HG03469 (cell line): Measurements from ENCODE around the gene CA11.
"Not testable (repeated sequence)": the region's sequence is repeated elsewhere in the genome, so short reads cannot be mapped to it uniquely, and the experiment has no call there.

Source experiments
- ATAC-seq: cut with Tn5 transposase; IDR thresholded peaks from one replicate; pipeline ENCODE4 v1.9.1; 2021; ENCODE audit warnings: mild to moderate bottlenecking, moderate library complexity, moderate number of reproducible peaks; ENCODE audit not compliant: unreplicated experiment

The CA11 gene

DNA sequence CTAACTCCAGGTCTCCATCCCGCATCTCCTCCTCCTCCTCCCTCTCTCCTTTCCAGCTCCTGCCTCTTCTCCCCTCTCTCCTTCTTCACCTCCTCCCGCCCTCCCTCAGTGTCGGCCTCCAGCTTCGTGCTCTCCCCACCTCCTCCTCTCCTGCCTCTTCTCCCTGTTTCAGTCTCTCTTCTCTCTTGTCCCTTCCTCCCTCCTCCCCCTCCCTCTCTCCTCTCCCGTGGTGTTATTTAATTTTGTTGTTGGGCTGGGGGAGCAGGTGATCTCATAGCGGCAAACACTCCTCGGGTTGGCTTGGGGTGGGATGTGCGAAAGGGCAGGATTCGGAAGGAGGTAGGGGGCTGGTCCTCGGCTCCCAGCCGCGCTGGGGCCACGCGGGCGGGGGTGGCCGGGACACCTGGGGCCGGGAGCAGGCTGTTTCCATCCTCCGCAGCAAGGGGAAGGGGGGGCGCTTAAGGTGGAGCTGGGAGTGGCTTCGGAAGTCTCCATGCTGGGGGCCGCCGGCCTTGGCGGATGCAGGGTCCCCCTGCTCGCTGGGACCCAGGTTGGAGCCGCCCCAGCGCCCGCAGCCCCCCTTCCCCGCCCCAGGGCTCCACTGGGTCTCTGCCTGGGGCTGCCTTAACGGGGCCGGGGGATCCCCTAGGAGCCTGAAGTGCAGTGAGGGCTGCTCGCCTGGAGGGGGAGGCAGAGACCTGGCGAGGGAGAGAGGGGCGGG is at the start of gene CA11:
CA11 (minus strand) TSS at position 187 of the 721 bp plus-strand sequence. CDS start 555 bp downstream, outside the sequence.
- no peak for ATAC-seq

DNA sequence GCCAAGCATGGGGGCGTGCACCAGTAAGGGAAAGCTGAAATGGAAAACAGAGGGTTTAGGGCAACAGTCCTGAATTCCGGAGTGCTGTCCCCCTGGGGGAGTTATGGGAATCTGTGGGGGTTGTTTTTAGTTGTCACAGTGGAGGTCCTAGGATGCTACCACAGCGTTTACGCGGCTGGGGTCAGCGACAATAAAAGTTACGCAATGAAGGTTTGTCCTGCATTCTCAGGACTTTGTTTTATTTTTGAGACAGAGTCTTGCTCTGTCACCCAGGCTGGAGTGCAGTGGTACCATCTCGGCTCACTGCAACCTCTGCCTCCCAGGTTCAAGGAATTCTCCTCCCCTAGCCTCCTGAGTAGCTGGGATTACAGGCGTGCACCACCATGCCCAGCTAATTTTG is 47.6 kb upstream of the CA11 start:
- ATAC-seq = not testable (repeated sequence)

DNA sequence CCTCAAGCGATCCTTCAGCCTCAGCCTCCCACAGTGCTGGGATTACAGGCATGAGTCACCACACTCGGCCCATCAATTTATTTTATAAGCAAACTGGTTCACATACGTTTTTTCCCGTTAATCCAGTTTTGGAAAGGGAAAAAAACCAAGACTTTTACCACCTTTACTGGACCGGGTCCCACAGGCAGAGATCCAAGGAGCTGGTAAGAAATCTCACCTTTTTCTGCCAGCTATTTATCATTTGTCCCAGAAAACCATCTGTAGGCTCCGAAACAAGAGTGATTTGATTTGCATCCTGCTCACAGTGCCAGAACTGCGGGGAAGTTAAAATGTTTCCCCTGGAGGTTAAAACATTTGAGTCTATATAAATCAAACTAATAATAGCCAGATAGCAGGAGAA is 43.5 kb upstream of the CA11 start:
- no peak for ATAC-seq

DNA sequence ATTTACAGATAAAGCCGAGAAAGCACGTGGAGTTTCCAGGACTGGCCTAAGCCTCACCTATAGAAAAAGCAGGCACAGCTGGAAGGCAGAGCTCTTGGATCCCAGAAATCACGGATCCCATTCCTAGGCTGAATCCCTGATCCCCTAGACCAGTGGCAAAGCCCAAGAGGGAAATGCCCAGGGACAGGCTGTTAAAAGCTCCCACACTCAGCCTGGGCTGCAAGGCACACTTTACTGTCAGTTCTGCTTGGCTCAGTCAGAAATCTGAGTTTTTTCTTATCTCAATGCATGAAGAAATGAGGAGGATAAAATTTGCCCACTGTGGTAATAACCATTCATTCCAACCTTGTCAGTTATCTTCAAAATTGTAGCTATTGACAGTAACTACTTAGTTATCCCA is 41.8 kb upstream of the CA11 start:
- no peak for ATAC-seq

DNA sequence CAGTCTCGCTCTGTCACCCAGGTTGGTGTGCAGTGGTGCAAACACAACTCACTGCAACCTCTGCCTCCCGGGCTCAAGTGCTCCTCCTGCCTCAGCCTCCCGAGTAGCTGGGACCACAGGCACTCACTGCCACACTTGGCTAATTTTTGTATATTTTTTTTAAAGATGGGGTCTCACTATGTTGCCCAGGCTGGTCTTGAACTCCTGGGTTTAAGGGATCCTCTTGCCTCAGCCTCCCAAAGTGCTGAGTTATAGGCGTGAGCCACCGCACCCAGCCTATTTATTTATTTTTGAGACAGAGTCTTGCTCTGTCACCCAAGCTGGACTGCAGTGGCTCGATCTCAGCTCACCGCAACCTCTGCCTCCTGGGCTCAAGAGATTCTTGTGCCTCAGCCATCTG is 40.6 kb upstream of the CA11 start:
- ATAC-seq = not testable (repeated sequence)

DNA sequence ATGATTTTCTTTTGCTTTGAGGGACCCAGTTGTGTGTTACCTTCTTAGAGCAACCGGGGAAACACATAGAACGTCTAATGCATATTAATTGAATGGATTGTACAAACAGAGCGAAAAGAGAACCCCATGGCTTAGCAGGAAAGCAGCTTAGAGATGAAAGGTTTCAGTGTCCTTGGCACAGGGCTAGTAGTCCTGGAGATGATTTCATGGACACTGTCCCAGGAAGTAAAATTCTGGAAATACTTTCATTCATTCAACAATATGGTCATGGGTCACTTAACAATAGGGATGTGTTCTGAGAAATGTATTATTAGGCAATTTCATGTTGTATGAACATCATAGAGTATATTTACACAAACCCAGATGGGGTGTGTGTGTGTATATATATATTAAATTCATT is 40.1 kb upstream of the CA11 start:
- no peak for ATAC-seq

DNA sequence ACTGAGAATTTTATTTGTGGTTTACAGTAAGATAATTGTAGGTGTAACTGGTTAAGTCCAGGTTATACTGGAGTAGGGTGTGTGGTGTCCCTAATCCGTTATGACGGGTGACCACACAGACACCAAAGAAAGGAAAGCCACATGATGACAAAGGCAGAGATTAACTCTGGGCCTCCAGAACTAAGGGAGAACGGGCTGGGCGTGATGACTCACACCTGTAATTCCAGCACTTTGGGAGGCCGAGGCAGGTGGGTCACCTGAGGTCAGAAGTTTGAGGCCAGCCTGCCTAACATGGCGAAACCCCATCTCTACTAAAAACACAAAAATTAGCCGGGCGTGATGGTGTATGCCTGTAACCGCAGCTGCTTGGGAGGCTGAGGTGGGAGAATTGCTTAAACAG is 39.6 kb upstream of the CA11 start:
- no peak for ATAC-seq

DNA sequence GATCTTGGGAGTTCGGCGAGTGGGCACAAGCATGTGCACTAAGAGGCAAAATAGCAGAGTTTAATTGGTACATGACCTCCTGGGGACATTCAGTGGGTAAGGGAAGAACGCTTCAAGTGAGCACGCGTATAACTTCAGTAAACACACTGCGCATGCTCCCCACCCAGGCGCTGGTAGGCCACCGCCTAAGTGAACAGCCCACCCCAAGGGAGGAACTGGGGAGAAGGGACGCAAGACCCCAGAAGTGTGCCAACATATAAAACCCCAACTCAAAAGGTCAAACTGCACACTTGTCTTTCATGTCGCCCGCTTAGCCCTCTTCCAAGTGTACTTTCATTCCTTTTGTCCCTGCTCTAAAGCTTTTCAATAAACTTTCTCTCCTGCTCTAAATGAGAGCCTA is 37.4 kb upstream of the CA11 start:
- no peak for ATAC-seq

DNA sequence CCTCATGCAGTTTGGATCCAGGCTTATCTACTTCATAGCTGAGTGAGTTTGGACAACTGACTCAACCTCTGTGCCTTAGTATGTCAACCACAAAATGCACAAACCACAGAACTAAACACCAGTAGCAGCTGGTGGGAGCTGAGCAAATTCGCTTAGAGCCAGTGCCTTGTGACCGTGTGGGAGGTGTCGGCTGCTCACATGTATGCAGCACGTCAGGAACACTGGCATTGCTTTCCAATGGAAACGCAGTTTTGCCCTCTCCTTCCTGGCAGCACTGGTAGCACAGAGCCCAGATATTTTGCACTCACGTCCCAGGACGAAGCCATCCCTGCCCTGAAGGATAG is 35.1 kb upstream of the CA11 start:
- no peak for ATAC-seq

DNA sequence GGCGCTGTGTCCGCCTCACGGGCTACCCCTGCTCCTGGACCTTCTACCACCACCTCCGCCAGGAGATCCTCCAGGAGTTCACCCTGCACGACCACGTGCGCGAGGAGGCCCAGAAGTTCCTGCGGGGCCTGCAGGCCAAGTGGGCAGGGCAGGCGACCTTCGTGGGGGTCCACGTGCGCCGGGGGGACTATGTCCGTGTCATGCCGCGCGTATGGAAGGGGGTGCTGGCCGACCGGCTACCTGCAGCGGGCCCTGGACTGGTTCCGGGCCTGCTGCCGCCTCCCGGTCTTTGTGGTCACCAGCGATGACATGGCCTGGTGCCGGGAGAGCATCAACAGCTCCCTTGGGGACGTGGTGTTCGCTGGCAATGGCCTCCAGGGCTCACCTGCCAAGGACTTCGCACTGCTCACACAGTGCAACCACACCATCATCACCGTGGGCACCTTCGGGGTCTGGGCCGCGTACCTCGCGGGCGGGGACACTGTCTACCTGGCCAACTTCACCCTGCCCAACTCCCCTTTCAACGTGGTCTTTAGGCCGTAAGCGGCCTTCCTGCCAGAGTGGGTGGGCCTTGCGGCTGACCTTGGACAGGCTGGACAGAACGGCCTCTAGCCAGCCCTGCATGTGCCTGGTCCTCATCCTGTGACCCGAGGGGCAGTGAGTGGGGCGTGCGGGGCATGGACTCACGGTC is 34.6 kb upstream of the CA11 start:
- no peak for ATAC-seq

DNA sequence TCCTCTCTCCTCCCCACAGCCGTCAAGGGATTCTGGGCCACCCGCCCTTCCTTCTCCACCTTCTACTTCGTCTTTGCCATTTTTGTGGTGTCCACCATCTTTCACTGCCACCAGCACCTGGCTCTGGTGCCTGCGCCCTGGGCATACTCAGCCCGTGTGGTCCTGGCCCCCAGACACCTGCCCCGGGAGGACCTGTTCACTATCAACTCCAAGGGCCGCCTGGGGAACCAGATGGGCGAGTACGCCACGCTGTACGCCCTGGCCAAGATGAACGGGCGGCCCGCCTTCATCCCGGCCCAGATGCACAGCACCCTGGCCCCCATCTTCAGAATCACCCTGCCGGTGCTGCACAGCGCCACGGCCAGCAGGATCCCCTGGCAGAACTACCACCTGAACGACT is 34.0 kb upstream of the CA11 start:
- ATAC-seq = not testable (repeated sequence)

DNA sequence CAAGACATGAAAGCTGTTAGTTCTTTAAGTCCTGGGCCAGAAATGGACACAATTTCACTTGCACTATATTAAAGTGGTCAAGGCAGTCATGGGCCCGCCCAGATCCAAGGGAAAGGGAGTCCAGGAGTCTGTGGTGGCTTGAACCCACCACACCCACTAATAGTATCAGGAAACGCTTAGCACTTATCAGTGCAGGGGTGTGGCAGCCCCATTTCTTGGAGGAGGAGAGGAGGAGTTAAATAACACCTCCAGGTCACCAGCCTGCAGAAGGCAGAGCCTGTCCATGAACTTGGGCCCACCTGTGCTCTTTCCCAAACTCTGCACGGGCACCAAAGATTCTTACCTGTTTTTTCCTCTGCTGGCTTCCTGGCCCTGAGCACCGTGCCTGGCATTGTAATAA is 32.2 kb upstream of the CA11 start:
- no peak for ATAC-seq

DNA sequence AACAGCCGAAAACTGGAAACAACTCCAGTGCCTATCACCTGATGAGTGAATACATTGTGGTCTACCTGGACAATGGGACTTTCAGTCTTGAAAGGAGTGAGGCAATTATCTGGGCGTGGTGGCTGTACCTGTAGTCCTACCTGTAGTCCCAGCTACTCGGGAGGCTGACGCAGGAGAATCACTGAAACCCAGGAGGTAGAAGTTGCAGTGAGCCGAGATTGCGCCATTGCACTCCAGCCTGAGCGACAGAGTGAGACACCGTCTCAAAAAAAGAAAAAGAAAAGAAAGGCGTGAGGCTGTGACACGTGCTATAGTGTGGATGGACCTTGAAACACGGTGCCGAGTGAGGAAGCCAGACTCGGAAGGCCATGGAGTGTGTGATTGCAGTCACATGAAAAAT is 30.9 kb upstream of the CA11 start:
- no peak for ATAC-seq

DNA sequence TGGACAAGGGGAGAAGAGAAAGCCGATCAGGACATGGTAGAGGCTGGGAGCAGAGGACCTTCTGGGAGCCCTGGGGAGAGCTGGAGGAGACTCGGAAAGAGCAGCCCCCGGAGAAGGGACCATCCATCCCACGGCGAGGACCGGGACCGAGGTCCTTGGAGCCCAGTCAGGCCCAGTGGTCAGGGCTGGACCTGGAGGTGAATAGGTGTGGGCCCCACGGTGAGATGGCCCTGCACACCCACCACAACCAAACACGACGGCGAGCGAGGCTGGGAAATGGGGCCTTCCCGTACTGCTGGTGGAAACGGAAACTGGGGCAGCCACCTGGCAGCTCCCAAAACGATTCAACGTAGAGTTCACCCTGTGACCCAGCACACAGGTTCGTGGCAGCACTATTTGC is 30.5 kb upstream of the CA11 start:
- no peak for ATAC-seq

DNA sequence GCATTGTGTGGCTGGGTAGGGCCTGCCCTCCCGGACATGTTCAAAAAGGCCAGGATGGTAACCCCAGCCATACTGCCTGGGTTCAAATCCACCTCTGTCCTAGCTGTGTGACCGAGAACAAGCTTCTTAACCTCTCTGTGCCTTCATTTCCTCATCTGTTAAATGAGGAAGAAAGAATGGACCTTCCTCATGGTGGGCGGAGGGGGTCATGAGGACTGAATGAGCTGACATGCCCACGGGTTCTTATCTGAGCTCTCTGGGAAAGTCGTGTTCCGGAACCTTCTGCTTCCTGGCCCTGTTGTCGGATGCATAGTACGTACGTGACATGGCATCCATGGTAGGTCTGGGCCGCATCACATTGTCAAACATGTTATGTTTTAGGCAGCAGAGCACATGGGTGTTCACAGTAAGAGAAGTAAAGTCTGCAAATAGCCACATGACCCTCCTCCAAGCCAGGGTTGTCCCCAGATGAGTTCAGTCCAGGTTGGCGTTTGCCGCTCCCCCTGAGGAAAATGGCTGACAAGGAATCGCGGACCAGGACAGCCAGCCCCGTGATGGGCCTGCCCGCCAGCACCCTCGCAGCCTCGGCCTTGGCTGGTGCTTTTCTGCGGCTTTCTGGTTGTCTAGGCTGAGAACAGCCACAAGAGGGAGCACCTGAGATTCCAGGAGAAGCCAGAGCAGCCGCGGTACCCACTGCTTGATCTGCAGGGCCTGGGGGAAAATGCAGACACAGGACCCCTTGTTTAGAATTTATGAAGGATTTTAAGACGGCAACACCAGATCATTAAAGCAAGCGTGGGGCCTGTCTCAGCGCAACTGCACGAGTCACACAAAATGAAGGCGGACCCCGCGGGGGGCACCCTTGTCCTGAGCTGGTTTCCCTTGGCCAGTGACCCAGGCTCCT is 29.2 kb upstream of the CA11 start:
- no peak for ATAC-seq

DNA sequence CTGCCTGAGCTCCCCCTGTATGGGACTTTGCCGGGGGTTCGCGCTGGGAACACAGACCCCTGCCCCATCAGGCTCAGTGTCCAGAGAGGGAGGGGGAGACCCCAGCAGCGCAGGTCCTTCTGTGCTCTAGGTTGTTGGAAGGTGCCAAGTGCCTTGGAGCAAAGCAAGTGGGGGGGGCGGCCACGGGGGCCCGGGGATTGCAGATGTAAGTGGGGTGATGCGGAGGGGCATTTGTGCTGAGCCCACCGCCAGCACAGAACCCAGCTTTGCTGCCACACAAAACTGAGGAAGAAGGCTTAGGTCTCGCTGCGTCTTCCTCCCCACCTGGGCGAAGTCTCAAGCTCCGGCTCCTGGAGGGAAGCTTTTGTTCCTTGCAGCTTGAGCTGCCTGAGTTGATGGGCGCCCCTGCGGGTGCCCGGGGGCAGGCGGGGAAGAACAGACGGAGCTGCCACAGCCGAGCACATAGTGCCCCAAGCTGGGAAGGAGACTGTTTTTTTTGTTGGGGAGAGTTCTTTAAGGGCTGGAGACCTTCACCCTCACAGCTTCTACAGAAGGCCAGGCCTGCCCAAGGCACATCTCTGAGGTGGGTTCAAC is 28.3 kb upstream of the CA11 start:
- ATAC-seq = no peak

DNA sequence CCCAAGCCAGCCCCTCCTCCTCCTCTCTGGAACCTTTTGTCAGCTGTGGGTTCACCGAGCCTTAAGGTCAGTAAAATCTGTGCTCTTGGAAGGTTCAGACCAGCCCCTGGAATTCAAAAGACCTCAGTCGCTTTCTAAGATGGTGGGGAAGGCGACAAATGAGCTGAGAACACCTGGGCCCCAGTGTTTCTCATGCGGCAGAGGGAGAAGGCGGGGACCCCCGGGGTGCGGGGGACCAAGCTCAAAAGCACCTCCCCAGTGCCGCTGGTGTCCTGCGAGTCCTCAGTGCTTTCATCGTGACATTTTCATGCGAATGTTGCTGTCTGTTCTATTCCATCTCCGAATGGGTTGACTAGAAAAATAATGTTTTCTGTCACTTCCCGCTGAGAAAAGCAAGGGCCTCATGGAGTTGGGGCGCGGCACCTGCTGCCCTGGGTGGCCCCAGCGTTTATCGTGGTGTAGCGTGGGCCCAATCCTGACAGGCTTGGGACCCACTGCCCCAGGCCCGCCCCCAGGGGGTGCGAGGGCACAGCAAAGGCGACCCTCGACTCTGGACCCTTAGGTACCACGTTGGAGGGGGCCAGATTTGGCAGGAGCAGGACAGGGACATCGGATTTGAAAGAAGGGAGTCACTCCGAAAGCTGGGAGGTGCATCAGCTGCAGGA is 27.6 kb upstream of the CA11 start:
- no peak for ATAC-seq

DNA sequence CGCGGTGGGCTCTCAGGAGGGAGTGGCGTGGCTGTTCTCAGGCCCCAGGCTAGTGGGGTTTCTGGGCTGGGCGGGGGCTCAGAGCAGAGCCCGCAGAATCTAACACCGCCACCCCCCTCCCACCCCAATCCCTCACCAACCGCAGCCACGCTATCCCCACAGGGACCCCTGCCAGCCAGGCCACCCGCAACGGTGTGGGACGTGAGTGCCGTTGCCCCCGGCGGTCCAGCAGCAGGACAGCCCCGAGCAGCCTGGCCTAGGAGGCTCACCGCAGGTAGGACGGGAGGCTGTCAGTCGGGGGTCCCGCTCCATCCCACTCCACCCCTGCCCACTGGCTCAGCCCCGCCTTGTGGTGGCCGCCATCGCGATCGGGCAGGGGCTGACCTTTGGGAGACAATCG is 27.0 kb upstream of the CA11 start, which contains the start of gene NTN5:
NTN5 (minus strand) TSS at position 24 of the 400 bp plus-strand sequence. CDS start 2,031 bp downstream, outside the sequence.
- ATAC-seq = no peak

DNA sequence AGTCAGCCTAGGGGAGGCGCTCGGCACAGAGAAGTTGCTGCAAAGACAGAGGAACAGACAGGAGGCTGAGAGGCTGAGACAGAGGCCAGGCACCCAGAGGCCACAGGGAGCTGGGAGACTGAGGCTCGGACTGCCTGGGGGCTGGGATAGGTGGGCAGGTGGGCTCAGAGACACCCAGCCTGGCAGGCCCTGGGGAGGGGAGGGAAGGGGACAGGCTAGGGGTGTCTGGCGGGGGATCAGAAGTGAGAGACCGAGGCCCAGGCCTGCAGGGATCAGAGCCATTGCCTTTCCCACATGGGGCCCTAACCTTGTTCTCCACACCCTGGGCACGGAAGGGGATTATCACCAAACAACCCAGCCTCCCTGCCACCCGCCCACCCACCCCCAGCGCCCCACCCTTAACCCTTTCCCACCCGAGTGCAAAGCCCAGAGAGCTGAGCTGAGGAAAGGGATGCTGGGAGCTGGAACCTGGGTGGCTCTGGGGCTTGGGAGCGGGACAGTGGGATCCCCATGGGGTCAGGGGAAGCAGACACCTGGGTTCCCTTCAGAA is 25.5 kb upstream of the CA11 start:
- no peak for ATAC-seq

DNA sequence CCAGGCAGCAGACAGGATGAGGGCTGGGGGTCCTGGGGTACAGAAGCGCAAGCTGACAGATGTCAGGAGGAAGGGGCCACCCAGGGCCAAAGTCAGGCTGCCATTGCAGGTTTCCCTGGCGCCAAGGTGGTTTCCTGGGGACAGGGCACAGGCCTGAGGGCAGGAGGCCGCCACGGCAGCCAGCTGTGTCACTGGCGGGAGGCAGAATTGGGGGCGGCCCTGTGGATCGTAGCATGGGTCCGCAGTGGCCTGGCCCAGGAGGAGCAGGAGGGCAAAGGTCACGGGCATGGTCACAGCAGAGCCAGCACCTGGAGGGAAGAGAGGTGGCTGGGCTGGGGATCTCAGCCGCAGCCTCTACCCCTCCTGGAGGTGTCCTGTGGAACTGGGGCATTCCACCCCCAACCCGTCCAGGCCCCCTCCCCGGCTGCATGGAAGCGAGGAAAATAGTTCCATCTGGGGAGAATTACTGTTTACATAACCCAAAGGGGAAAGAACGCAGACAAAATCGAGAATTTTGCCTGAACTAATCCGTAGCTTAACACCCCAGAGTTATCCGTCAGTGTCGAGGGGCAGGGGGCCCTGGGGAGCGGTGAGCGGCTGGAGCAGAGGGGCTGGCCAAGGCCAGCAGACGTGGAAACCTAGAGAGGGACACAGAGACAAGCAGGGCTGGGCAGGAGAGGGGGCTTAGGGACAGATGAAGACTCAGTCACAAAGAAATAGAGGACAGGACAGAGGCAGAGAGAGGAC is 24.9 kb upstream of the CA11 start:
- ATAC-seq = no peak
